ENCODE data around the gene PFDN6.
"Not testable (repeated sequence)": the region's sequence is repeated elsewhere in the genome, so short reads cannot be mapped to it uniquely, and the experiment has no call there.

Gene PFDN6

GRCh38 chr6:33288921-33289783 is at the start of gene PFDN6, which contains the start of gene WDR46:
Gene PFDN6 (plus strand): TSS chr6:33289601. CDS start chr6:33289857, 256 bp downstream.
Gene WDR46 (minus strand): TSS chr6:33289239. CDS start chr6:33289170, 69 bp downstream.
- peak; percentile 98 for ATAC-seq
- Mint-ChIP-seq H3K9me3 (no peaks in the 10 kb centered on the region), H3K4me3 (peak within 1 kb of the TSS; percentile 98), H3K27ac (peak within 1 kb of the TSS; percentile 87), H3K27me3 (no peaks in the 10 kb centered on the region), H3K36me3 (peaks cover 43% of the 10 kb centered on the region), H3K4me1 (peaks cover 46% of the 10 kb centered on the region)

DNA sequence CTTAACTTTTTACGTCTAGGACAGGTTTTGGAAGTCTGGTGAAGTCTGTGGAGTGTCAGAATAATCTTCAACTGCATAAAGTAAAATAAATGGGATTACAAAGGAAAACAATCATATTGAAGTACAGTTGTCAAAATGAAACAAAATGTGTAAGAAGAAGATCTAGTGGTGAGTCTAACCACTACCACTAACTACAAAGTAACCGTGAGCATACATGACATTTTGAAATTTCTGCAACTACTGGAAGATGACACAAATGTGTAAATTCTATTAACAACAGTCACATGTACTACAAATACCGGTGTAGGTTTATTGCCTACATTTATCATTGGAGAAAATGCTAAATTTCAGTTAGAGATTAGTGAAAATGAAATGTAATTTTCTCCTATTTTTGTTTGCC is 47.4 kb upstream of the PFDN6 start:
- Mint-ChIP-seq H3K4me1 (peaks cover 4% of the 10 kb centered on the region), H3K4me3 (no peak overlapping the region), H3K27me3 (peaks cover 27% of the 10 kb centered on the region), H3K36me3 (no peaks in the 10 kb centered on the region), H3K27ac (no peak overlapping the region), H3K9me3 (no peaks in the 10 kb centered on the region)
- ATAC-seq: no peak

DNA sequence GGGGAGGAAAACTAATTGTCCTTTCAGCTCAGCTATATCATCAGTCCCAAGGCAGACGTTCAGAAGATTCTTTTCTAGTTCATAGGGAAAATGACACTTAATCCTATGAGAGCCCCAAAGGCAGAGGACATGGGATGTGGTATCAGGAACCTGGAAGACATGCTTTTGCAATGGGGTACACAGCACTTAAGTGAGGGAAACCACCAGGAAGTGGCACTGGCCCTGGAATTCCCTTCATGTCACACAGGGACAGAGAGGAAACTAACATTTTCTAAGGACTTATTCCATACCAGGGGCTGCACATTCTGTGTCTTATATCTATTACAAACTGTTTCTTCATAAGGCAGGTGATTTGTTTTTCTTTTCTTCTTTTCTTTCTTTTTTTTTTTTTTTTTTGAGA is 45.9 kb upstream of the PFDN6 start:
- no peak overlapping the region for H3K4me3 Mint-ChIP-seq
- no peaks in the 10 kb centered on the region for H3K9me3 Mint-ChIP-seq
- H3K27ac Mint-ChIP-seq: no peak overlapping the region
- ATAC-seq: no peak
- no peaks in the 10 kb centered on the region for H3K36me3 Mint-ChIP-seq
- H3K4me1 Mint-ChIP-seq: peaks cover 12% of the 10 kb centered on the region
- H3K27me3 Mint-ChIP-seq: peaks cover 24% of the 10 kb centered on the region

GRCh38 chr6:33247977-33248642 is 41.3 kb upstream of the PFDN6 start:
- ATAC-seq: peak; percentile 74
- no peaks in the 10 kb centered on the region for H3K9me3 Mint-ChIP-seq
- peaks cover 31% of the 10 kb centered on the region for H3K36me3 Mint-ChIP-seq
- H3K4me1 Mint-ChIP-seq: peaks cover 40% of the 10 kb centered on the region
- peak overlapping the region; percentile 91 for H3K27ac Mint-ChIP-seq
- no peaks in the 10 kb centered on the region for H3K27me3 Mint-ChIP-seq
- peak overlapping the region; percentile 82 for H3K4me3 Mint-ChIP-seq

DNA sequence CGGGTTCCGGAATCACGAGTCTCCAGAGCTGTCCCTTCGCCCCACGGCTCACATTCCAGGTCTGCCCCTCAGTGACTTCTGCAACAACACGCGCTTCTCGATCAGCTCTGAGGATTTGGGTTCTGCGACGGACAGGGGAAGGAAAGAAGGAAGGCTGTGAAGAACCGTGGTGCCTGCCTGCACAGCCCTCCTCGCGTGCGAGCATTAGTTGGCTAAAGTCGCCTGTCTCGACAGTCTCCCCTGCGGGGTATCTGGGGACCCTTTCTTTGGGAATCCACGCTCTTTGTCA is 40.8 kb upstream of the PFDN6 start:
- ATAC-seq: peak; percentile 38
- Mint-ChIP-seq H3K36me3 (peaks cover 32% of the 10 kb centered on the region), H3K4me1 (peaks cover 40% of the 10 kb centered on the region)

DNA sequence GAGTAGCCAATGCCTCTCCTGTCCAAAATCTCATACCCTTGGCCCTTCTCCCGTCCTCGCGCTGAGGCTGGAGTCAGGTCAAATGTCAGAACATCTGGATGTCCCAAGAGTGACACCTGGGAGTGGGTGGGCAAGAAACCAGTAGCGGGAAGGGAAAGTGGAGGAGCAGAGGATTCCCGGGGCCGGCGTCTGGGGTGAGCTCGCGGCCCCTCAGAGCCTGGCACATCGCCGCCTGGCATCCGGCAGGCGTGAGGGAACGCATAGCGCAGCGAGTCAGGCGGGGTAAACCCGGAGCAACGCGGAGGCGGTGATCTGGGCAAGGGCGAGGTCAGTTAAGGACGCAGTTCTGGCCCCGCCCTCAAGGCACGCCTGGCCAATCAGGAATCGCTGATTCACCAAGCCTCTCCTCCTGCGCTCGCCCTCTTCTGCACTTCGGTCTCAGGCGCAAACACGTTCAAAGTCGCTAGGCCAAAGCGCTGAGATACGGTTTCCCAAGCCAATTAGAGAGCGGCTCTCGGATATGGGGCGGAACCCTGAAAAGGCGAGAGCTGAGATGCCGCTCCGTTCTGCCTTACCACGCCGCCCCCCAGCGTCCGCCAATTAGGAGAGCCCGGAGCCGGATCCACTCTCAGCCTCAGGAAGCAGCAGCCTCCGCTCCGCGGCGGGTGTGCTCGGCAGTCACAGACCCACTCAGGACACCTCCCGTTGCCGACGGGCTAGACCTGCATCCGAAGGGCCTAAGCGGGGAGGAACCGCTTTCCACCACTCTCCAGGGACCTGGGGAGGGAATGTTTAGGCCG is 40.3 kb upstream of the PFDN6 start:
- peaks cover 40% of the 10 kb centered on the region for H3K4me1 Mint-ChIP-seq
- peak overlapping the region; percentile 91 for H3K27ac Mint-ChIP-seq
- H3K36me3 Mint-ChIP-seq: peaks cover 32% of the 10 kb centered on the region
- peak overlapping the region; percentile 82 for H3K4me3 Mint-ChIP-seq
- ATAC-seq: peak; percentile 96
- H3K27me3 Mint-ChIP-seq: no peaks in the 10 kb centered on the region
- H3K9me3 Mint-ChIP-seq: no peaks in the 10 kb centered on the region

More for the DNA sequence above, 40.8 kb upstream of the PFDN6 start:
- Mint-ChIP-seq H3K4me3 (peak overlapping the region; percentile 82), H3K27me3 (no peaks in the 10 kb centered on the region), H3K9me3 (no peaks in the 10 kb centered on the region), H3K27ac (peak overlapping the region; percentile 91)

DNA sequence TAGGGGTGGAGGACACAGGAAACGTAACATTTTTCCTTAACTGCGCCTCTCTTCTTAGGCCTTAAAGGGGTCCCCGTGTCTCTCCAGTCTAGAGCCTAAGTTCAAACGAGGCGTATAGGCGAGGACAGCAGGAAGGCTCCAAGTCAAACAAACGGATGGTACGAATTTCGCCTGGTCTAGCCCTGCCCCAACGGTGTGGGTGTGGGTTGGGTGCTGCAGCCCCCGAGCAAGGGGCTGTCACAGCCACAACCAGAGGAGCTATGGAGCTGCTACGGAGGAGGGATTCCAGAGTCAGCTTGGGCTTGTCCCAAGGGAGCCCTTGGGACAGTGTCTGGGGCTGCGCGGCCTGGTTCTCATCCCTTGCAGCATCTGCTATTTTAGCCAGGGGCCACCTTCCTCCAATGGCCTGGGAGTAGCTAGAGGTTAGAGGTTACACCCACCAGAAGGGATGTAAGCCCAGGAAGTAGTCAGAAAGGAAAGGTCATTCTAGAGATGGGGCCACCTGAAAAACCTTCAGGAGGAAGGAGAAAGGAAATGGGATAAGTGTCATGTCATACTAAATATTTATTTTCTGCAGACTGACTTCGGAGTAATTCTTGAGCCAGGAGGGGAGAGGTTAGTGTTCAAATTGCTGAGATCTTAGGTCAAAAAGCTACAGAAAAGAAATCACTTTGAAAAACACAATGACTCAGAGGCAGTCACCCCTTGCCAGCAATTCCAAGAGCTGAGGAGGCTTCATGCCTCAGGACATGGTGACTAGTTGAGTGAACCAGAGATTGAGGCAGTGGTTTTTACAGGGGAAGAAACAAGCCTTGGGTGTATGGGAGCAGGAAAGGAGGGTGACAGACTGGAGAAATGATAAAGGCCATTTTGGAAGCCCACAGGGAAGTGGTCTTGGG is 39.4 kb upstream of the PFDN6 start:
- ATAC-seq: no peak
- Mint-ChIP-seq H3K9me3 (no peaks in the 10 kb centered on the region), H3K4me3 (peak overlapping the region; percentile 82), H3K36me3 (peaks cover 32% of the 10 kb centered on the region), H3K27ac (peak overlapping the region; percentile 91), H3K4me1 (peaks cover 40% of the 10 kb centered on the region), H3K27me3 (no peaks in the 10 kb centered on the region)

GRCh38 chr6:33250731-33251130 is 38.7 kb upstream of the PFDN6 start:
- peaks cover 40% of the 10 kb centered on the region for H3K4me1 Mint-ChIP-seq
- no peaks in the 10 kb centered on the region for H3K27me3 Mint-ChIP-seq
- no peak overlapping the region for H3K4me3 Mint-ChIP-seq
- ATAC-seq: no peak
- H3K36me3 Mint-ChIP-seq: peaks cover 34% of the 10 kb centered on the region
- peak overlapping the region; percentile 91 for H3K27ac Mint-ChIP-seq
- no peaks in the 10 kb centered on the region for H3K9me3 Mint-ChIP-seq

- no peaks in the 10 kb centered on the region for H3K9me3 Mint-ChIP-seq
- peaks cover 37% of the 10 kb centered on the region for H3K36me3 Mint-ChIP-seq
- H3K4me1 Mint-ChIP-seq: peaks cover 40% of the 10 kb centered on the region
- no peak for ATAC-seq
- no peaks in the 10 kb centered on the region for H3K27me3 Mint-ChIP-seq
- peak overlapping the region; percentile 4 for H3K27ac Mint-ChIP-seq
- no peak overlapping the region for H3K4me3 Mint-ChIP-seq
Measured at GRCh38 chr6:33251395-33252012, 37.9 kb upstream of the PFDN6 start.

DNA sequence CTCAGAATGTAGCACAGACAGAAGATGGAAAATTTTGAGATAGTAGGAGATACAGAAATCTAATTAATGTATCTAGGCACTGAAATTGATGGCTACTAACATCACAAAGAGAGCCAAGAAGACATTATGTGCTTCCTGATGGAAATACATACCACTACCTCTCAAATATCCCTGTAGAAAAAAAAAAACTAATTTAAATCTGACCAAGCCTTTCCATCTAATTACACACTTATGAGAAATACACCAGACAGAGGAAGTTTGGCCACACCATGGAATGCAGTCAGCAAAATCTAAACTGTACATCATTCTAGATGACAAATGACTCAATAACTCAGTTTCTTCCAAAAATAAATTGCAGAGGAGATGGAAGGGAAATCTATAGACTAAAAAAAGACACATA is 36.6 kb upstream of the PFDN6 start:
- Mint-ChIP-seq H3K27ac (no peak overlapping the region), H3K36me3 (peaks cover 41% of the 10 kb centered on the region), H3K4me1 (peaks cover 39% of the 10 kb centered on the region), H3K27me3 (no peaks in the 10 kb centered on the region), H3K4me3 (no peak overlapping the region), H3K9me3 (no peaks in the 10 kb centered on the region)
- no peak for ATAC-seq

DNA sequence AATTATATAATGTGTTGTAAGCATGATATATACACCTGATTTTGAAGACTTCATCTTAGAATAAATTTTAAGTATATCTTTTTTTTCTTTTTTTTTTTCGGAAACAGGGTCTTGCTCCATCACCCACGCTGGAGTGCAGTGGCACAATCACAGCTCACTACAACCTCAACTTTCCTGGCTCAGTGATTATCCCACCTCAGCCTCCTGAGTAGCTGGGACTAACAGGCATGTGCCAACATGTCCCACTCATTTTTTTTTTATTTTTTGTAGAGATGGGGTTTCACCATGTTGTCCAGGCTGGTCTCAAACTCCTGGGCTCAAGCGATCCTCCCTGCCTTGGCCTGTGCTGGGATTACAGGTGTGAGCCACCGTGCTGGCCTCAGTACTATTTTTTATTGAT is 34.8 kb upstream of the PFDN6 start:
- no peak for ATAC-seq
- Mint-ChIP-seq H3K36me3 (peaks cover 43% of the 10 kb centered on the region), H3K4me1 (peaks cover 23% of the 10 kb centered on the region), H3K27me3 (no peaks in the 10 kb centered on the region), H3K9me3 (no peaks in the 10 kb centered on the region), H3K4me3 (no peak overlapping the region), H3K27ac (no peak overlapping the region)

- no peak for ATAC-seq
- Mint-ChIP-seq H3K9me3 (no peaks in the 10 kb centered on the region), H3K27ac (no peak overlapping the region), H3K27me3 (no peaks in the 10 kb centered on the region), H3K4me1 (no peaks in the 10 kb centered on the region), H3K4me3 (no peak overlapping the region), H3K36me3 (peaks cover 43% of the 10 kb centered on the region)
Measured at GRCh38 chr6:33259032-33259431, 30.4 kb upstream of the PFDN6 start.

- not testable (repeated sequence) for H3K27ac Mint-ChIP-seq, H3K4me3 Mint-ChIP-seq, H3K4me1 Mint-ChIP-seq, ATAC-seq, H3K27me3 Mint-ChIP-seq, H3K9me3 Mint-ChIP-seq
- peaks cover 59% of the 10 kb centered on the region for H3K36me3 Mint-ChIP-seq
Measured at GRCh38 chr6:33262490-33262889, 26.9 kb upstream of the PFDN6 start.

DNA sequence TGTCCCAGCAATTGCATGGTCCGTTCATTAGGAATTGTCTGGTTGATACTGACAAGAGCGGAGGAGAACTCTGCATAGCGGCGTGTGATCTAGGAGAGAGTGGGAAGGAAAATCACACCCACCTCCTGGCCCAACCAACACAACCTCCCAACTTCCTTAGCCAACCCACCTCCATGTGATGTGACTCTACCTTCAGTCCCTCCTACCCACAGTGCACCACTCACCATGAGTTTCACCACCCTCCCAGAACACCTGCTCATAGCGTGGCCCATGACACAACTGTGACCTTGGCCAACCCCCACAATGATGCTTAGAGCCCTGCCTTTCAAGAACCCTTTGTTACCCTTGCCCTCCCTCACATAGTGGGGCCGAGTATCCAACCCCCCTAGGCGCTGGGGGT is 25.4 kb upstream of the PFDN6 start:
- no peak for ATAC-seq
- H3K4me1 Mint-ChIP-seq: no peaks in the 10 kb centered on the region
- H3K36me3 Mint-ChIP-seq: peaks cover 69% of the 10 kb centered on the region
- no peaks in the 10 kb centered on the region for H3K27me3 Mint-ChIP-seq
- H3K27ac Mint-ChIP-seq: no peak overlapping the region
- no peaks in the 10 kb centered on the region for H3K9me3 Mint-ChIP-seq
- H3K4me3 Mint-ChIP-seq: no peak overlapping the region
